Measurements from ENCODE around the gene CACHD1.

- no peak for TF ChIP-seq CTCF (IDR thresholded peaks at IDR 0.05)
- no peak for TF ChIP-seq POLR2AphosphoS5 (IDR thresholded peaks at IDR 0.05)
- no peak for TF ChIP-seq POLR2A (IDR thresholded peaks at IDR 0.05)
- no peak for TF ChIP-seq EP300 (IDR thresholded peaks at IDR 0.05)
Measured at GRCh38 chr1:64703600-64703999, 233.7 kb downstream of the CACHD1 start.
